Upper lobe of right lung (tissue), 1 donor: ENCODE results near the gene GEMIN2. TPM values are rescaled to one million over a fixed set of nuclear protein-coding genes. Genes with fewer than 3 reads are reported as not detected.

Source experiments
- ATAC-seq: fragments of 200-7000 bp; cut with Tn5 transposase; one replicate; pipeline ENCODE4 v1.9.1; 2020; ENCODE audit warnings: mild to moderate bottlenecking, moderate library complexity
- DNase-seq: peaks from one replicate; pipeline ENCODE4 v3.0.0-alpha.2; 2020
- H3K27ac ChIP-seq: fragments of 200-600 bp; one replicate; pipeline ENCODE4 v1.8.0; 2022
- H3K27me3 ChIP-seq: fragments of 200-600 bp; one replicate; pipeline ENCODE4 v1.8.0; 2022; ENCODE audit warnings: mild to moderate bottlenecking
- H3K36me3 ChIP-seq: fragments of 200-600 bp; one replicate; pipeline ENCODE4 v1.8.0; 2022
- H3K4me1 ChIP-seq: fragments of 200-600 bp; one replicate; pipeline ENCODE4 v1.8.0; 2022
- H3K4me3 ChIP-seq: fragments of 200-600 bp; one replicate; pipeline ENCODE4 v1.8.0; 2022; ENCODE audit warnings: mild to moderate bottlenecking
- H3K9me3 ChIP-seq: fragments of 200-600 bp; one replicate; pipeline ENCODE4 v1.8.0; 2022
- intact Hi-C: fragments of 100-400 bp; cut with DNase I; formaldehyde crosslinking; loops from one replicate; pipeline ENCODE4 v1.11.0; 2022
- total RNA-seq: library from RNA; stranded (reverse); fragmentation: NEBNext Ultra II Directional; extraction: Animal tissue kit (Norgen Biotek cat#: 25700); gene quantifications from one replicate; pipeline ENCODE4 v1.2.1, GENCODE V29; 2021
- TF ChIP-seq, protein P1 (sequence below): fragments of 200-600 bp; IDR thresholded peaks from one replicate; pipeline ENCODE4 v1.8.0; 2022; ENCODE audit warnings: antibody characterized with exemption
- donor health status: DM: no; HTN: yes; CAD: no; lungs with severe emphysema.

GEMIN2 gene
- total RNA-seq, 1 donor from 2014 or later = 8.5 TPM

DNA sequence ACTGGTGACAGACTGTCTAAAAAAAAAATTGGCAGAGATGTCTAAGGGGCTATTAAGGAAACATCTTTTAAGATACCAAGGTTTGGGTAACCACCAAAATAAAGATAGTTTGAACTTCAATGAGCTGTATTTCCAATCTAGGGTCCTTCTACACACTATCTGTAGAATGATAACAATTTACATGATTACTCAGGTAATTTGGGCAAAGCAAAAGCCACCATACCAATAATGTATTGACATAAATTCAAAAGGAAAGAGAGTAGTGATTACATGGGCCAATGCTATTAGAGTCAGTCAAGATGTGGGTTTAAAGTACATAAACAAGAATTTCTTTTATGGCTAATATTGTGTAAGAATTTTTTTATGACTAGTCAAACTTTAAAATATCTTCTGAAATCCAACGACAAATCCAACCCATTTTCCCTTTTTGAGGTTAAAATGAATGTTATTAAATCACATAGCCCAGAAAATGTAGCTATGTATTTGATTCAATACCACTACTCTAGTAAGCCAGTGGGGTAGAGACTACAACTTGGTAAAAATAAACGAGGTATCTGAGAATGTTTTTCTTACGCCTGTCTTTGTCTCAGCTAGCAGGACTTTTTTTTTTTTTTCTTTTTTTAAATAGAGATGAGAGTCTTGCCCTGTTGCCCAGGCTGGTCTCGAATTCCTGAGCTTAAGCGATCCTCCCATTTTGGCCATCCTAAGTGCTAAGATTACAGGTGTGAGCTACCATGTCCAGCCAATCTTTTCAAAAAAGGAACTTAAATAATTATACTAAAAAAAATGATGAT lies 71.3 kb downstream of the GEMIN2 start:
- Histone ChIP-seq H3K9me3 (no peaks in the 10 kb centered on the region), H3K36me3 (peaks cover 50% of the 10 kb centered on the region), H3K4me3 (no peak overlapping the region), H3K27ac (no peak overlapping the region), H3K27me3 (no peaks in the 10 kb centered on the region), H3K4me1 (no peaks in the 10 kb centered on the region)
- no peak for ATAC-seq
- no peak for DNase-seq
- TF ChIP-seq, protein P1, sequence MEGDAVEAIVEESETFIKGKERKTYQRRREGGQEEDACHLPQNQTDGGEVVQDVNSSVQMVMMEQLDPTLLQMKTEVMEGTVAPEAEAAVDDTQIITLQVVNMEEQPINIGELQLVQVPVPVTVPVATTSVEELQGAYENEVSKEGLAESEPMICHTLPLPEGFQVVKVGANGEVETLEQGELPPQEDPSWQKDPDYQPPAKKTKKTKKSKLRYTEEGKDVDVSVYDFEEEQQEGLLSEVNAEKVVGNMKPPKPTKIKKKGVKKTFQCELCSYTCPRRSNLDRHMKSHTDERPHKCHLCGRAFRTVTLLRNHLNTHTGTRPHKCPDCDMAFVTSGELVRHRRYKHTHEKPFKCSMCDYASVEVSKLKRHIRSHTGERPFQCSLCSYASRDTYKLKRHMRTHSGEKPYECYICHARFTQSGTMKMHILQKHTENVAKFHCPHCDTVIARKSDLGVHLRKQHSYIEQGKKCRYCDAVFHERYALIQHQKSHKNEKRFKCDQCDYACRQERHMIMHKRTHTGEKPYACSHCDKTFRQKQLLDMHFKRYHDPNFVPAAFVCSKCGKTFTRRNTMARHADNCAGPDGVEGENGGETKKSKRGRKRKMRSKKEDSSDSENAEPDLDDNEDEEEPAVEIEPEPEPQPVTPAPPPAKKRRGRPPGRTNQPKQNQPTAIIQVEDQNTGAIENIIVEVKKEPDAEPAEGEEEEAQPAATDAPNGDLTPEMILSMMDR = no peak
- intact Hi-C loops = no loop called here

Other genes with a start within 250 kb of the GEMIN2 start
- gene SEC23A, start 11.1 kb upstream of the GEMIN2 start, total RNA-seq = 61.0 TPM
- 20.3 TPM for gene TRAPPC6B, start 56.0 kb downstream of the GEMIN2 start, total RNA-seq
- gene PNN, start 60.9 kb downstream of the GEMIN2 start, total RNA-seq = 39.9 TPM
- gene MIA2, start 119.6 kb downstream of the GEMIN2 start, total RNA-seq = 33.8 TPM